ENCODE measurements around the gene ARSA.

DNA sequence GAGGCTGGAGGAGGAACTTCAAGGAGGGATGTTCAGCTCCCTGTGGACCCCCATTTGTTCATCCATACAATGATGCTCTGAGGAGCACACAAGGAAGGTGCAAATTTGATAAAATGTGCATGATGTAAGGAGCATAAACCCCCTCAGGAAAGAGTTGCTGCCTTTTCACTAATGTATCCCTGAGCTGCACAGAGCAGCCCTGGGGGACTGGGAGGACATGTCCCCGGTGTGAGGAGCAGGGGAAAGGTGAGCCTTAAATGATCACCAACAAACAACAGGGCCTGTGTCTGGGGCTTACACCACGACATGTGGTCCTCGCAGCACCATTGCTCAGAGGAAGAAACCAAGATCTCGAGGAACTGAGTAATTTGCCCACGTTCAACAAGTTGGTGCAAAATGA, 30.9 kb downstream of the ARSA start:
- TF ChIP-seq, protein P1, sequence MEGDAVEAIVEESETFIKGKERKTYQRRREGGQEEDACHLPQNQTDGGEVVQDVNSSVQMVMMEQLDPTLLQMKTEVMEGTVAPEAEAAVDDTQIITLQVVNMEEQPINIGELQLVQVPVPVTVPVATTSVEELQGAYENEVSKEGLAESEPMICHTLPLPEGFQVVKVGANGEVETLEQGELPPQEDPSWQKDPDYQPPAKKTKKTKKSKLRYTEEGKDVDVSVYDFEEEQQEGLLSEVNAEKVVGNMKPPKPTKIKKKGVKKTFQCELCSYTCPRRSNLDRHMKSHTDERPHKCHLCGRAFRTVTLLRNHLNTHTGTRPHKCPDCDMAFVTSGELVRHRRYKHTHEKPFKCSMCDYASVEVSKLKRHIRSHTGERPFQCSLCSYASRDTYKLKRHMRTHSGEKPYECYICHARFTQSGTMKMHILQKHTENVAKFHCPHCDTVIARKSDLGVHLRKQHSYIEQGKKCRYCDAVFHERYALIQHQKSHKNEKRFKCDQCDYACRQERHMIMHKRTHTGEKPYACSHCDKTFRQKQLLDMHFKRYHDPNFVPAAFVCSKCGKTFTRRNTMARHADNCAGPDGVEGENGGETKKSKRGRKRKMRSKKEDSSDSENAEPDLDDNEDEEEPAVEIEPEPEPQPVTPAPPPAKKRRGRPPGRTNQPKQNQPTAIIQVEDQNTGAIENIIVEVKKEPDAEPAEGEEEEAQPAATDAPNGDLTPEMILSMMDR (IDR thresholded peaks at IDR 0.05; ENCODE audit: low read depth, low read length, poor library complexity, severe bottlenecking), result no peak
- TF ChIP-seq EZH2phosphoT487 (IDR thresholded peaks at IDR 0.05; ENCODE audit: borderline replicate concordance, low read length), result no peak
